Epithelial cell of prostate (primary cell): ENCODE results near the gene GMNN.

Source experiments
- DNase-seq: peaks from one replicate; pipeline ENCODE4 v3.0.0-alpha.2; 2011; ENCODE audit warnings: low read depth, low spot score
- H3K27ac ChIP-seq: fragments of 450-650 bp; 2 replicates; pipeline ENCODE4 v1.5.1; 2017; ENCODE audit warnings: mild to moderate bottlenecking

Gene GMNN

DNA sequence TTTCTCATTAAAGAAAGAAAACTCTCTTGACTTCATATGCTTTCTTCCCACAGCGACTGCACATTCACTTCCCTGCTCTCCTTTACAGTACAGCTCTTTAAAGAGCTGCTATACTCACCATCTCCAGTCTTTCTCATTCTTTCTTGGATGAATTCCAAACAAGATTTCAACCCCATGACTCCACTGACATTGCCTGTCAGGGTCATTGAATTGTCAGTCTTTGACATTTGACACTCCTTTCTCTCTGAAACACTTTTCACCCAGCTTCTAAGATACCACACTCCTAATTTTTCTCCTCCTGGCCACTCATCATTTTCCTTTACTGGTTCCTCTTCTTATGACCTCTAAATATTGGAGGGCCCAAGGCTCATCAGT is 24.8 kb downstream of the GMNN start:
- no peak overlapping the region for H3K27ac ChIP-seq
- DNase-seq, result no peak

DNA sequence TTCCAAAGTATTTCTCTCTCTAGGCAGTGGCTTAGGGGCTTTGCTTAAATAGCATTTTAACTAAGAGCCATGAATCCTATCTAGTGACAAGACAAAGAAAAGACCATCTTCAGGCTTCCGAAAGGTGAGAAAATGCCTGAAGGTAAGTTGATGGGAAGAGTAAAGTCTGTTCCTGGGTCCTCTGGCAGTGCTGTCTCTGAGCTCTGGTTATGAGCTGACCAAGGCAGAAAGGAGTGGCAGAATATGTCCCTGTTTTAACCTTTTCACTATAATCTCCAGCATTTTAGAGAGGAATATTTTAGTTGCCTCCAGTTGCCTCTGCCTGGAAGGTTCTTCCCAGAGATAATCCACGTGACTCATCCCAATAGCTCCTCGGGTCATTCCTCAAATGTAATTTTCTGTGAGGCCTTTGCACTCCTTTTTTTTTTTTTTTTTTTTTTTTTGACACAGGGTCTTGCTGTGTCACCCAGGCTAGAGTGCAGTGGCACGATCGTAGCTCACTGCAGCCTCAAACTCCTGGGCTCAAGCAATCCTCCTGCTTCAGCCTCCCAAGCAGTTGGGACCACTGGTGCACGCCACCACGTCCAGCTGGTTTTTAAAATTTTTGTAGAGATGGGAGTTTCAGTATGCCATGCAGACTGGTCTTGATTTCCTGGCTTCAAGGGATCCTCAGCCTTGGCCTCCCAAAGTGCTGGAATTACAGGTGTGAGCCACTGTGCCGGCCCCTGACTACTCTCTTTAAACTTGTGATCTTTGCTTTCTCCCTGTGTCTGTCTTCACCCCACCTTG is 27.7 kb downstream of the GMNN start:
- peak overlapping the region; percentile 25 for H3K27ac ChIP-seq
- no peak for DNase-seq

DNA sequence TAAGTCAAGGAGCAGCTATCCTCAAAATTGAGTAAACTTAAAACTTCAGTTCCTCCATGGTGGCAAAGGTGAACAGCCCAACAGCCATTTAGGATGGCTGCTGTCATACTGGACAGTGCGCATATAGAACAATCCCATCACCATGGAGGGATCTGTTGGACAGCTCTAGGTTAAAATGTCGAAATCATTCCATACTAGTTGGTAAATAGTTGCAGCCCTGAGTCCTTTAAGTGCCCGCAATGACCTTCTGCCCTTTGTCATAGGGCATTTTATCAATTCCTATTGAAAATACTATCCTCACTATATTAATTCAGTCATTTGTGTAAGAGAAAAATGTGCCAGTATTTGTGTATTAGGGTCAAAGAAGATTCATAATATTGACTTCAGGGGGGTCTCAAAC is 32.8 kb downstream of the GMNN start:
- H3K27ac ChIP-seq, result no peak overlapping the region
- no peak for DNase-seq

DNA sequence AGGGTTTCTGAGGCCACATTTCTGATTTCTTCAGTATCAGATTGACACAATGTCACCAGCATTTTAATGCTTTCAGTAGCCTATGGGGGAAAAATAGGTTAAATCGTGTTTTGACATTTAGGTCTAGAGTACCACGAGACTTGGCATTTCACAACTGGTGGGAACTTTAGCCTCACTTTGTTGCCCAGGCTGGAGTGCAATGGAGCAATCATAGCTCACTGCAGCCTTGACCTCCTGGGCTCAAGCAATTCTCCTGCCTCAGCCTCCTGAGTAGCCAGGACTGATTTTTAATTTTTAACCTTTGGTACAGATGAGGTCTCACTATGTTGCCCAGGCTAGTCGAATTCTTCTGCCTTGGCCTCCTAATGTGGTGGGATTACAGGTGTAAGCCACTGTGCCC is 35.0 kb downstream of the GMNN start:
- DNase-seq, result no peak
- no peak overlapping the region for H3K27ac ChIP-seq

DNA sequence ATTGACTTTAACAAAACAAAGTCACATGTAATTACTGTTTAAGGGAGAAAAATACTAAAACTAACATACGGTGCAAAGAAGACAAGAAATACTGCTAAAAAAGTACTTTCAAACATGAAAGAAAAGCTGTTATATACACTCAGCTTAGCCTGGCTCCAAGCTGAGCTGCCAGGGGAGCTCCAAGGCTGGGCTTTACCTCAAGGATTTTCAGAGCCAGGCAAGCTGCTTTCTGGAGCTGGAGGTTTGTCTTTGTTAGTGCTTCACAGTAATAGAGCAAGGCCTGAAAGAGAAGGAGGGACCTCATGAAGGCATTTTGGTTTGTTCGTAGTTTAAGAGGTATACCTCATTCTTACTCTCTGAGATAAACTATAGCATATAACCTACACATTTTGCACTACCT is 43.6 kb downstream of the GMNN start:
- H3K27ac ChIP-seq, result peak overlapping the region; percentile 72
- DNase-seq, result no peak

DNA sequence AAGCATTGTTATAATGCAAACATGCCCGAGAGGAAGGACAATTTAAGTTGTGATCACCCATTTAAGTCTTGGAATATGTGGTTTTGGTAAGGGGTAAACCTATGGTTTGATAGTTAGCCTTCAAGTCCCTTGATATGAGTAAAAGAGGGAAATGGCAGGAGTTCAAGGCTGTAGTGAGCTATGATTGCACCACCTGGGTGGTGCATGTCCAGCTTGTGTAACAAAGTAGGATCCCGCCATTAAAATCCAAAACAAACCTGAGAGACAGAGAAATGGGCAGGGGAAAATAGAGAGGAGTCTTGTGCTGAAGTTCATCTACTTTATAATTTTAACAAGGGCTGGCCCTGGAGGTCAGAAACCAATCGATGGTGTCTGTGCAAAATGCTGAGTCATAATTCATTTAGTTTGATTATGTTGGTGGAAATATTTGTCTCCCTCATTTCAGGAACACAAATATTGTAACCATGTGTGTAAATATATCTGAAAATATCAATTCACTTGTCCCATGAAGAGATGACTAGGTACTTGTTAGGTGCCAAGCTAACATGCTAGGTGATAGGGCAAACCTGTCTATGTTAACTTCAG is 47.2 kb downstream of the GMNN start:
- no peak overlapping the region for H3K27ac ChIP-seq
- no peak for DNase-seq

DNA sequence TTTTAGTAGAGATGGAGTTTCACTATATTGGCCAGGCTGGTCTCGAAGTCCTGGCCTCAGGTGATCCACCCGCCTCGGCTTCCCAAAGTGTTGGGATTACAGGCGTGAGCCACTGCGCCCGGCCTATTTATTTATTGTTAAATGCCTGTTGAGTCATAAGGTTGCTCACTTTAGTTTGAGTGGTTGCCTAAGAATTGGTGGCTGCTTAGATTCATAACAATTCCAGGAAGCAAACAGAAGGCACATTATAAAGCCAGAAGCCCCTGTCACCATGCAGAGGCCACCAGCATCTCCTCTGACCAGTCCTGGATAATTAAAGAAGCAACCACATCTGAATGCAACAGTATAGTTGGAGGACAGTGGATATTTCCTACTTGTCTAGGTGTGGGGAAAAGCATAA is 48.0 kb downstream of the GMNN start:
- no peak for DNase-seq
- no peak overlapping the region for H3K27ac ChIP-seq

DNA sequence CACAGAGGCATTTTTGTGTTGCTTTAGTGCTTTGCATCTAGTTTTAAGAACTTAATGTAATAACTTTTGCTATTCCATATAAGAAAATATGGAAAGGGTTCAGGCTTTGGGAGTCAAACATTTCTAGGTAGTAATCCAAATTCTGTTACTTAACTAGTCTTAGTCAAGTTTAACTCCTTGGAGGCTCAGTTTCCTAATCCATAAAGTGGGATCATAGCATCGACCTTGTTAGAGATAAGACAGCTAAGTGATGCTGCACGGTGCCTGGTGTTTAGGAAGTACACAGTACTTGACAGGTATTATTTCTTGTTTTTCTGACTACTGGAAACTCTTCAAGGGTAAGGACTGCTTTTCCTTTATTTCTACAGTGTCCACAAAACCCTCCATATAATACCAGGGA is 48.4 kb downstream of the GMNN start:
- no peak overlapping the region for H3K27ac ChIP-seq
- no peak for DNase-seq

DNA sequence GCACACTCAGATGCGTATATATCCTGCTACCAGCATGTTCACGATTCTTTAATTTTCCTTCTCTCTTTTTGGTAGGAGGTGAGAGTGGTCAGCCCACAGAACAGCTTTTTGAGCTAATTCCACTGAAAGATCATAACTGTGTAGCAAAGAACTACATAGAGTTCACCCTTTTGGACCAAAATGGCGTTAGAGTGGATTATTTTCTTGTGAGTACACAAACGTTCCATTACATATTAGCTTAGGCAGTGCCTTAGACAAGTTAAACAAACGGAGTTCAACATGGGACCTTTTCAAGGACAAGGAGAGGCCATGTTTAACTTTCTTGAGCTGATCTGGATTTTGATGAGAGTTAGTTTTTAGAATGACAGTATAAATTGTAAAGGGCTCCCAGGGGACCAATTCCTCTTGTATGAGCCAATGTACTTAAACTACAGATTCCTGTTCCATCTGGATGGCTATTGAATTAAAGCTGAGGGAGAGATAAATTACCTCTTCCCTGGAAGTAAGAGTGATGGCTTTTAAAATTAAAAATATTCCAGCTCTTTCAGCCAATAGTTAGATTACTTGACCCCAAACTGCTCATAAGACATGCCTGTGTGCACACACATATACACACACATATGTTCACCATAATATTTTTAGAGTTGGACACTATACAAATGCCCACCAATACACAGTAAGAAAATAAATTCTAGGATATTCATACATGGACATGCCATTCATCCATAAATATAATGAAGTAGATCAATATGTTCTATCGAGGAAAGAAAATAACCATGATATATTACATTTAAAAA is 49.6 kb downstream of the GMNN start:
- no peak overlapping the region for H3K27ac ChIP-seq
- no peak for DNase-seq

DNA sequence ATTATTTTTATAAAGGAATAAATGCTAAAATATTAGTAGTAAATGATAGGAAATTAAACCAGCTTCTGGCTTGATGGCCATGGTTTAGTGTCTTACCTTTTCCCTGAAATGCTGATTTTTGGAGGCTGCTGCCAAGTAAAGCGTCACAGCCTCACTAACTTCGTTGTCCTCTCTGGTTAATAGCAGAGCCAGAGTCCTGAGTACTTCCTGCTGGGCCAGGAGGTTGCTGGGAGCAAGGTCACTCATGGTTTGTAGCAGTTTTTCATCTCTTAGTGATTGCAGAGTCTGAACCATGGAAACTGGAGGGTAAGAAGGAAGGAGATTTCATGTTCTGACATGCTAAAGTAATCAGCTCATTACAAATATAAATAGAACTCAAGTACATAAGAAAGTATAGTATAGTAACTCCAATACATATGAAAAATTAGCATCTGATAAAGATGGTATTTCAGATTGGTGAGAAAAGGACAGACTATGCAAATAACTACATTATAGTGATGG is 50.4 kb downstream of the GMNN start:
- DNase-seq, result no peak
- no peak overlapping the region for H3K27ac ChIP-seq

DNA sequence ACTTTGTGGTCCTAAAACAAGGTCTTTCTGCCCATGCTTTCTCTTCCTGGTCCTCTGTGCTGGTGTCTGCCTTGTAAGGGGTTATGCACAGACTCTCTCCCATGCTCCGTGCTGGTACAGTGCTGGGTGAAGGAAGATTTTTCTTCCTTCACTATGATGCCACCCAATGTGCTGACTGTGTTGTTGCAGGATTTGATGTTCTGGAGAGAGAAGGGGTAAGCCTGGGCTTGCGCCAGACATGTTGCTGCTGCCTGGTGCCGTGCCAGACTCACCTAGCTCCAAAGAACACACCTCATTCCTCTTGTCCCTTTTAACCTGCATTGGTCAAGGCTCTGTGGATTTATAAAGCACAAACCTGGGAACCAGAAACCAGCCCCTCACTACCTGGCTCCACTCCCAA is 52.4 kb downstream of the GMNN start:
- H3K27ac ChIP-seq, result peak overlapping the region; percentile 63
- peak; percentile 26 for DNase-seq

DNA sequence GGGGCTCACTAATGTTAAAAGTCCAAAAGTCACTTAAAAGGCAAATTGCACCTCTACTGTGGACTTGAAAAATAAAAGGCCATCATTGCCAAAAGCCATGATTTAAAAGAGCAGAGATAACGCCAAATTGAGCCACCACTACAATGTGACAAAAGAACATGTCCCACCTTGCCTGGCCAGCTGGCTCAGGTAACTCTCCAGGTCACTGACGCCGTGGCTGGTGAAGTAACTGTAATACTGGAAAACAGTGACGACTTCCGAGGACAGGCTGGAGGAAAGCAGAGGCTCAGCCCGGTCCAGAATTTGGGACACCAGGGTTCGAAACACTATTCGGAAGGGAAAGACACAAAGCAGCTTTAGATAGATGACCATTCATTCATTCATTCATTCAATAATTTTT is 53.2 kb downstream of the GMNN start:
- DNase-seq, result no peak
- H3K27ac ChIP-seq, result peak overlapping the region; percentile 63

DNA sequence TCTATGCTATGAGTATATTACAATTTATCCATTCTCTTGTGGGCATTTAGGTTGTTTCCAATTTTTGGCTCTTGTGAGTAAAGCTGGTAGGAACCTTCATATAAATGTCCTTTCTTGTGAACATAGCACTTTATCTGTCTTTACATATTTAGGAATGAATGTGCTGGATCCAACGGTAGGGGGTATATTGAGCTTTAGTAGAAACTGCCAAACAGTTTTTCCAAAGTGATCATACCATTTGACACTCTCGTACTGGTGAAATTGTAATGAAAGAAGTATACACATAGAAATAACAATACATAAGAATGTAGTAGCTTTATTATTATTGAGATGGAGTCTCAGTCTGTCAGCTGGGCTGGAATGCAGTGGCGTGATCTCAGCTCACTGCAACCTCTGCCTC is 54.9 kb downstream of the GMNN start:
- DNase-seq, result no peak
- no peak overlapping the region for H3K27ac ChIP-seq

DNA sequence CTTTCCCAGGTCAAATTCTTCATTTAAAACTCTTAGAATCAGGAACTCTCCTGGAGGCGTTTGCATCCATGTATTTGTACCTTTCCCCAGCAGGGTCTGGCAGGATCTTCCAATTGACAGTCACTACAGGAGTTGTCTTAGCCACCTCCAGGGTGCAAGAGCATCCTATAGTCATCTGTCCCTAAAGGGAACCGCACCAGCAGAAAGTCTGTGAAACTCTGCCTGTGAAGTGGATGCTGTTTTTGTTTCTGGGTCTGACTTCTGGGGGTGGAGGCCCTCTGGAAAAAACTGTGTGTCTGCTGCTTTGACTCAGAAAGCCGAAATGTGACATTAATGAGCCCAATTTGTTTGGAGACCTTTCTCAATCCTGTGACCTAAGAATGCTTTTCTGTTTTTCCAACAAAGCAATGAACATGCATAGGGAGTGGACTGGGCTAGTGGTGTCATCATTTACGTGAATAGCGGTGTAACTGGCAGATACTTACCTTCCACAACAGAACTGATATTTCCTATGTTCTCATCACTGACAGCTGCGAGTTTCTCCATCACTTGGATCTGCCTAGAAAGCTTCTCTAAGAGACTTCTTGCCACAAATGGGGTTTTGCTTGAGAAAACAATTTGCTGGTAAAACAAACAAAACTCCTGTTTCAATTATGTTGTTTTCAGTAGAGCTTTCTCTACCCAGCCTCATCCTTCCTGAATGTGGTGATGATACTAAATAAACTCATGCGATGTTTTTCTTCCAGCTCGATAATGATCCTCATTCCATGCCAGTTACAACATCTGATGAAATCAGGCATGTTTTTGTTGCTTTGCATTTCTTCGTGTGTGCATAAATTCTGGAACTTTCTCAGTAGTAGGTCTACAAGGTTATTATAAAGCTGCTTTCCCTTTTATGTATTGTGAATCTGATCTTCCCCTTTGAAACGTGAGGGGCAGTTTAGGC is 57.3 kb downstream of the GMNN start:
- H3K27ac ChIP-seq, result no peak overlapping the region
- no peak for DNase-seq

DNA sequence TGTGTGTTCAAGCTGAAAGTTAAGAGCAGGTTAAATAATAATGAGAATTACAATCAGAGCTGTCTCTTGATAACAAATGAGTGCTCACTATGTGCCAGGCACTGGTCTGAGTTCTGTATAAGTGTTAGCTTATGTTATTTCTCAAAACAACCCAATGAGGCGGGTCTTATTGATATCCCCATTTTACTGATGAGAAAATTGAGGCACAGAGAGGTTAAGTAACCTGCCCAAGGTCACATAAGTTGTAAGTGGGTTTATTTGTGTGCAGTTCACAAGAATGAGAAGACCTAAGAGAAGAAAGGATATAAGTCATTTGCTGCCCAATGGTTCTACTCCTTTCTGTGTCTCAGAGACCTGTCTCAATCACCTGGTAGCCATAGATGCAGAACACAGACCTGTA is 58.1 kb downstream of the GMNN start:
- DNase-seq, result no peak
- no peak overlapping the region for H3K27ac ChIP-seq

DNA sequence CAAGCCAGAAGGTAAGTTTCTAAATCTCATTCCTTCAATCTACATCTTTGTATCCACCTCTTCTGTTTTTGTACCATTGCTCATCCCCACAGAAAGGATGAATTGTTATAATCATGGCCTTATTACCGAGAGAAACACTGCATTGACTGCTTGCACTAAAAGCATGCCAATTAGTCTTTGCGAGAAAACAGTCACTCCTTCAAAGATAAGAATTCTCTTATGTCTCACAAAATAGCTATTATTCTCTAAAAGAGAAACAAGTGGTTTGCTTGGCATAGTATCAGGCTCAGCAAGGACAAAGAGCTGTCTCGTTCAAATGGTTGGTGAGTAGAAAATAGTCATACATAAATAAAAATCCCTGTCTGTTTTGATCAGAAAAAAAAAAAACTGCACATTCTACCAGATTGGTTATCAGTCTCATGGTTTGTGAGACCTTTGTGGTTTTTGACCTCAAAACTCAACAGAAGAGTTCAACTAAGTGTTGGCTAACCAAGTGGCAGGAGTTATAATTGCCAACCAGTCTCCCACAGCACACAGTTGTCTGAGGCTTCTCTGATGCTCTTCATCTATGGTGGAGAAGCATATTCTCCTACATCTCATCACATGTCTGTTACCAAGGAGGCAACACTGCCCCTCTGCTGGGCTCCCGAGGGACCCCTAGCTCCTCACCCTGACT is 59.1 kb downstream of the GMNN start:
- no peak overlapping the region for H3K27ac ChIP-seq
- DNase-seq, result no peak
